DMS 273 treated with DMSO at 0.1 percent for 48 hours (cell line): ENCODE measurements around the gene STC2.

Experiments used
- DNase-seq: peaks from one replicate; lab custom pipeline; 2025; lab: John Stamatoyannopoulos, UW

Gene STC2

GRCh38 chr5:173265433-173265832 lies 62.8 kb downstream of the STC2 start:
- DNase-seq, result no peak
